HUES64 (cell line): Measurements from ENCODE around the gene ACTA1.
"Not testable (repeated sequence)": the region's sequence is repeated elsewhere in the genome, so short reads cannot be mapped to it uniquely, and the experiment has no call there.

Source experiments
- H3K27ac ChIP-seq: 2 replicates; pipeline ENCODE4 v1.7.0; 2013; ENCODE audit warnings: low read depth, low read length, inconsistent platforms
- H3K27me3 ChIP-seq: 2 replicates; pipeline ENCODE4 v1.6.1; 2013; ENCODE audit warnings: mild to moderate bottlenecking, low read length; ENCODE audit not compliant: insufficient read depth
- H3K36me3 ChIP-seq: 2 replicates; pipeline ENCODE4 v1.6.1; 2013; ENCODE audit warnings: mild to moderate bottlenecking, low read length; ENCODE audit not compliant: insufficient read depth
- H3K4me1 ChIP-seq: 2 replicates; pipeline ENCODE4 v1.6.1; 2013; ENCODE audit warnings: mild to moderate bottlenecking, low read length, moderate library complexity; ENCODE audit not compliant: insufficient read depth
- H3K4me3 ChIP-seq: 2 replicates; pipeline ENCODE4 v1.5.1; 2013; ENCODE audit warnings: mild to moderate bottlenecking, low read length, moderate library complexity
- H3K9ac ChIP-seq: 2 replicates; pipeline ENCODE4 v1.6.1; 2013; ENCODE audit warnings: mild to moderate bottlenecking, low read depth, low read length
- H3K9me3 ChIP-seq: 2 replicates; pipeline ENCODE4 v1.6.1; 2013; ENCODE audit warnings: low read depth, low read length; ENCODE audit not compliant: insufficient read depth
- WGBS: fragments of 150-250, 120-280 bp; methylation state at CpG from one replicate; pipeline ENCODE4 v1.1.7; 2013; ENCODE audit warnings: missing lambda C conversion rate; 5-methylcytosine and 5-hydroxymethylcytosine counted together

Gene ACTA1

GRCh38 chr1:229425564-229426159 lies 8.2 kb downstream of the ACTA1 start:
- WGBS: 81% methylated on average over 2 of the region's 2 CpGs
- peaks cover 22% of the 10 kb centered on the region for H3K27me3 ChIP-seq

GRCh38 chr1:229420765-229421164 lies 13.1 kb downstream of the ACTA1 start:
- H3K36me3 ChIP-seq: no peaks in the 10 kb centered on the region
- H3K4me1 ChIP-seq: no peaks in the 10 kb centered on the region
- H3K27ac ChIP-seq: no peak overlapping the region
- WGBS: 96% methylated on average over 7 of the region's 7 CpGs
- H3K9ac ChIP-seq: no peak overlapping the region
- H3K27me3 ChIP-seq: no peaks in the 10 kb centered on the region
- H3K4me3 ChIP-seq: no peak overlapping the region
- peaks cover 7% of the 10 kb centered on the region for H3K9me3 ChIP-seq

More at GRCh38 chr1:229425564-229426159, 8.2 kb downstream of the ACTA1 start:
- H3K4me3 ChIP-seq: no peak overlapping the region
- H3K27ac ChIP-seq: no peak overlapping the region
- H3K4me1 ChIP-seq: no peaks in the 10 kb centered on the region
- peaks cover 7% of the 10 kb centered on the region for H3K9me3 ChIP-seq
- no peak overlapping the region for H3K9ac ChIP-seq
- no peaks in the 10 kb centered on the region for H3K36me3 ChIP-seq

- Histone ChIP-seq H3K27me3 (no peaks in the 10 kb centered on the region), H3K4me3 (no peak overlapping the region), H3K4me1 (no peaks in the 10 kb centered on the region), H3K36me3 (no peaks in the 10 kb centered on the region), H3K9ac (no peak overlapping the region), H3K27ac (no peak overlapping the region), H3K9me3 (peaks cover 7% of the 10 kb centered on the region)
- 97% methylated on average over 11 of the region's 11 CpGs for WGBS
Measured at GRCh38 chr1:229420224-229420623, 13.7 kb downstream of the ACTA1 start.

GRCh38 chr1:229418586-229418985 lies 15.3 kb downstream of the ACTA1 start:
- not testable (repeated sequence) for H3K4me1 ChIP-seq, H3K36me3 ChIP-seq, H3K9me3 ChIP-seq, H3K27me3 ChIP-seq, H3K4me3 ChIP-seq, H3K27ac ChIP-seq, H3K9ac ChIP-seq
- WGBS: 64% methylated on average over 6 of the region's 6 CpGs

GRCh38 chr1:229412810-229413209 lies 21.1 kb downstream of the ACTA1 start:
- not testable (repeated sequence) for H3K9me3 ChIP-seq, H3K27ac ChIP-seq, H3K9ac ChIP-seq, H3K4me3 ChIP-seq, H3K36me3 ChIP-seq
- Histone ChIP-seq H3K4me1 (peaks cover 30% of the 10 kb centered on the region), H3K27me3 (peaks cover 32% of the 10 kb centered on the region)
- WGBS: 95% methylated on average over 5 of the region's 5 CpGs

GRCh38 chr1:229412056-229412455 lies 21.8 kb downstream of the ACTA1 start:
- Histone ChIP-seq H3K4me3 (no peak overlapping the region), H3K4me1 (peaks cover 30% of the 10 kb centered on the region), H3K27ac (no peak overlapping the region), H3K27me3 (peaks cover 40% of the 10 kb centered on the region), H3K9ac (no peak overlapping the region), H3K36me3 (no peaks in the 10 kb centered on the region), H3K9me3 (no peaks in the 10 kb centered on the region)
- 81% methylated on average over 7 of the region's 7 CpGs for WGBS

- Histone ChIP-seq H3K27me3 (peaks cover 45% of the 10 kb centered on the region), H3K4me3 (no peak overlapping the region), H3K9me3 (no peaks in the 10 kb centered on the region), H3K4me1 (peaks cover 30% of the 10 kb centered on the region), H3K9ac (no peak overlapping the region), H3K27ac (no peak overlapping the region), H3K36me3 (no peaks in the 10 kb centered on the region)
- WGBS: 53% methylated on average over 10 of the region's 11 CpGs
Measured at GRCh38 chr1:229411434-229412055, 22.3 kb downstream of the ACTA1 start.

GRCh38 chr1:229410692-229411433 lies 23.0 kb downstream of the ACTA1 start:
- H3K9ac ChIP-seq: no peak overlapping the region
- peaks cover 30% of the 10 kb centered on the region for H3K4me1 ChIP-seq
- peaks cover 50% of the 10 kb centered on the region for H3K27me3 ChIP-seq
- 23% methylated on average over 14 of the region's 14 CpGs for WGBS
- H3K27ac ChIP-seq: no peak overlapping the region
- H3K36me3 ChIP-seq: no peaks in the 10 kb centered on the region
- no peaks in the 10 kb centered on the region for H3K9me3 ChIP-seq
- 0 out of 2 replicates have a peak overlapping the region, but pooled peaks have one; percentile 16 for H3K4me3 ChIP-seq

- Histone ChIP-seq H3K9ac (no peak overlapping the region), H3K9me3 (no peaks in the 10 kb centered on the region), H3K4me1 (peaks cover 30% of the 10 kb centered on the region), H3K27me3 (peaks cover 55% of the 10 kb centered on the region), H3K27ac (no peak overlapping the region), H3K4me3 (no peak overlapping the region), H3K36me3 (no peaks in the 10 kb centered on the region)
- WGBS: 61% methylated on average over 9 of the region's 9 CpGs
Measured at GRCh38 chr1:229410370-229410691, 23.6 kb downstream of the ACTA1 start.

GRCh38 chr1:229409616-229410369 lies 24.1 kb downstream of the ACTA1 start:
- 56% methylated on average over 18 of the region's 18 CpGs for WGBS
- Histone ChIP-seq H3K27ac (no peak overlapping the region), H3K4me1 (peaks cover 30% of the 10 kb centered on the region), H3K9me3 (no peaks in the 10 kb centered on the region), H3K36me3 (no peaks in the 10 kb centered on the region), H3K9ac (no peak overlapping the region), H3K27me3 (peaks cover 58% of the 10 kb centered on the region), H3K4me3 (no peak overlapping the region)

- Histone ChIP-seq H3K36me3 (no peaks in the 10 kb centered on the region), H3K9ac (no peak overlapping the region), H3K9me3 (no peaks in the 10 kb centered on the region), H3K27me3 (peaks cover 58% of the 10 kb centered on the region), H3K27ac (no peak overlapping the region), H3K4me3 (no peak overlapping the region), H3K4me1 (peaks cover 30% of the 10 kb centered on the region)
- WGBS: 68% methylated on average over 8 of the region's 8 CpGs
Measured at GRCh38 chr1:229408458-229409037, 25.3 kb downstream of the ACTA1 start.
